GM23248 (cell line): ENCODE measurements around the gene DDX10. TPM values are rescaled to one million over a fixed set of nuclear protein-coding genes. Genes with fewer than 3 reads are reported as not detected.

Experiments used
- DNase-seq: peaks from one replicate; pipeline ENCODE4 v3.0.0-alpha.2; 2015
- H2AFZ ChIP-seq: fragments of 200-600 bp; sonication (generic); 2 replicates; pipeline ENCODE4 v1.6.1; 2016; ENCODE audit warnings: antibody characterized with exemption
- H3F3A ChIP-seq: fragments of 200-600 bp; sonication (generic); 2 replicates; pipeline ENCODE4 v1.6.1; 2016; ENCODE audit warnings: mild to moderate bottlenecking, antibody characterized with exemption, mixed run types; ENCODE audit not compliant: insufficient read depth
- H3K27ac ChIP-seq: fragments of 200-600 bp; sonication (generic); 2 replicates; pipeline ENCODE4 v1.5.1; 2016; ENCODE audit warnings: mild to moderate bottlenecking
- H3K27me3 ChIP-seq: fragments of 200-600 bp; sonication (generic); replicated peaks from 2 replicates; pipeline ENCODE4 v1.6.1; 2016; ENCODE audit warnings: mild to moderate bottlenecking; ENCODE audit not compliant: insufficient read depth
- H3K36me3 ChIP-seq: fragments of 200-600 bp; sonication (generic); 2 replicates; pipeline ENCODE4 v1.6.1; 2016; ENCODE audit warnings: low read depth, mild to moderate bottlenecking
- H3K4me1 ChIP-seq: fragments of 200-600 bp; sonication (generic); 2 replicates; pipeline ENCODE4 v1.6.1; 2016; ENCODE audit warnings: mild to moderate bottlenecking; ENCODE audit not compliant: insufficient read depth
- H3K4me2 ChIP-seq: fragments of 200-600 bp; sonication (generic); one replicate; pipeline ENCODE4 v1.6.1; 2016; ENCODE audit warnings: mild to moderate bottlenecking; ENCODE audit not compliant: unreplicated experiment
- H3K4me3 ChIP-seq: fragments of 200-600 bp; sonication (generic); 2 replicates; pipeline ENCODE4 v1.5.1; 2016; ENCODE audit warnings: mild to moderate bottlenecking
- H3K79me2 ChIP-seq: fragments of 200-600 bp; sonication (generic); 2 replicates; pipeline ENCODE4 v1.6.1; 2016; ENCODE audit warnings: mild to moderate bottlenecking; ENCODE audit not compliant: insufficient read depth
- H3K9ac ChIP-seq: fragments of 200-600 bp; sonication (generic); 2 replicates; pipeline ENCODE4 v1.6.1; 2016; ENCODE audit warnings: mild to moderate bottlenecking
- H3K9me2 ChIP-seq: fragments of 200-600 bp; sonication (generic); 2 replicates; pipeline ENCODE4 v1.6.1; 2016; ENCODE audit warnings: mixed run types, mild to moderate bottlenecking, moderate library complexity; ENCODE audit not compliant: insufficient read depth
- H3K9me3 ChIP-seq: fragments of 200-600 bp; sonication (generic); one replicate; pipeline ENCODE4 v1.6.1; 2017; ENCODE audit warnings: low read depth
- H4K20me1 ChIP-seq: fragments of 200-600 bp; sonication (generic); 2 replicates; pipeline ENCODE4 v1.6.0; 2016; ENCODE audit not compliant: insufficient read depth
- EZH2 ChIP-seq: fragments of 200-600 bp; sonication (generic); IDR thresholded peaks from 2 replicates; pipeline ENCODE4 v1.6.1; 2018; ENCODE audit warnings: antibody characterized with exemption, mild to moderate bottlenecking; ENCODE audit not compliant: insufficient read depth, poor library complexity, severe bottlenecking
- EZH2phosphoT487 ChIP-seq: fragments of 200-600 bp; sonication (generic); IDR thresholded peaks from 2 replicates; pipeline ENCODE4 v1.6.1; 2018; ENCODE audit warnings: antibody characterized with exemption, moderate library complexity, mild to moderate bottlenecking, low read depth; ENCODE audit not compliant: insufficient read depth
- WGBS, 2 experiments: methylation state at CpG; one replicate each; pipeline ENCODE4 v1.1.6; 2015 to 2017; ENCODE audit warnings: low lambda C conversion rate in 2 of 2, low coverage in 1 of 2; ENCODE audit errors: missing lambda C conversion rate in 2 of 2; 5-methylcytosine and 5-hydroxymethylcytosine counted together
- in situ Hi-C: fragments of 300-500 bp; cut with MboI; formaldehyde crosslinking; loops from 2 replicates; pipeline ENCODE4 v1.15.0; 2020
- polyA plus RNA-seq: library from polyadenylated mRNA; unstranded; fragments of >200 nt; fragmentation: Nextera tagmentation; extraction: Ambion mirVana; gene quantifications from 2 replicates; pipeline ENCODE4 v1.2.1, GENCODE V29; 2016
- total RNA-seq: library from RNA; depleted of rRNA; stranded (reverse); fragments of >200 nt; shearing (Covaris generic); gene quantifications from 2 replicates; pipeline ENCODE4 v1.2.3, GENCODE V29; 2014

The DDX10 gene
- total and polyA plus RNA-seq, 2 experiments from 2014 or later, result 23.6 to 31.2 TPM

GRCh38 chr11:108966206-108966605 lies 301.3 kb downstream of the DDX10 start:
- 93 to 99% methylated on average over 4 of the region's 4 CpGs for WGBS, 2 experiments
- no peaks in the 10 kb centered on the region for H3K36me3 ChIP-seq
- peaks cover 14% of the 10 kb centered on the region; the same call in 1 of the 2 replicates for H3F3A ChIP-seq
- no peaks in the 10 kb centered on the region for H3K9me2 ChIP-seq
- no peaks in the 10 kb centered on the region for H3K27me3 ChIP-seq
- H3K4me3 ChIP-seq, result no peak overlapping the region
- no peaks in the 10 kb centered on the region for H3K79me2 ChIP-seq
- H3K4me2 ChIP-seq, result no peak overlapping the region
- H3K9me3 ChIP-seq, result no peaks in the 10 kb centered on the region
- H3K9ac ChIP-seq, result no peak overlapping the region
- peaks cover 15% of the 10 kb centered on the region for H3K4me1 ChIP-seq
- peak; percentile 11 for DNase-seq
- TF ChIP-seq EZH2phosphoT487 (no peak), EZH2 (no peak)
- H4K20me1 ChIP-seq, result no peaks in the 10 kb centered on the region
- peak overlapping the region; percentile 26; the same call in 1 of the 2 replicates for H3K27ac ChIP-seq
- H2AFZ ChIP-seq, result no peak overlapping the region
- in situ Hi-C loops, result no loop called here

DNA sequence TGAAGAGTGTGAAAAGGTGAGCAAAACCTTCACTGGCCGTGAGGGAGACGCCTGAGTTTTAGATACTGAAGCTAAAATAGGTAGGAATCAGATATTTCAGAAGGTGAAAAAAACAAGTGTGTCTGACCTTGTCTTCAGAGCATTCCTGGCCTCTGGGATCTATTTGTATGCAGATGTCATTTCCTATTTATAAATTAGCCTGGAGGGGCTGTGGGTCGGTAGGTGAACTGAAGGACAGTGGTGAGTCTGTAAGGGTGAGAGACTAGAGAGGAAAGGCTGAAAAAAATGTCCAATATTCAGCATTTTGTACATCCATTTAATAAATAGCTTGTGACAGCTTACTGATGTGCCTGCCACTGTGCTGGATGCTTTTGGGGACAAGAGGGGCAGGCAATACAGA lies 302.1 kb downstream of the DDX10 start:
- WGBS, 2 experiments, result 50 to 57% methylated on average over 3 of the region's 3 CpGs
- in situ Hi-C loops, result no loop called here
- H4K20me1 ChIP-seq, result no peaks in the 10 kb centered on the region

GRCh38 chr11:108967571-108967970 lies 302.7 kb downstream of the DDX10 start:
- in situ Hi-C loops, result no loop called here
- TF ChIP-seq EZH2phosphoT487, result no peak
- H2AFZ ChIP-seq, result 0 out of 2 replicates have a peak overlapping the region, but pooled peaks have one; percentile 10
- no peaks in the 10 kb centered on the region for H3K9me2 ChIP-seq
- DNase-seq, result peak; percentile 71
- H3K79me2 ChIP-seq, result no peaks in the 10 kb centered on the region
- H3K36me3 ChIP-seq, result no peaks in the 10 kb centered on the region
- 42 to 49% methylated on average over 7 of the region's 7 CpGs for WGBS, 2 experiments
- H3K27ac ChIP-seq, result no peak overlapping the region
- no peak overlapping the region for H3K4me2 ChIP-seq
- peaks cover 15% of the 10 kb centered on the region for H3K4me1 ChIP-seq
- no peaks in the 10 kb centered on the region for H3K27me3 ChIP-seq
- no peaks in the 10 kb centered on the region for H3K9me3 ChIP-seq
- no peak overlapping the region for H3K9ac ChIP-seq
- H4K20me1 ChIP-seq, result no peaks in the 10 kb centered on the region
- H3F3A ChIP-seq, result peaks cover 14% of the 10 kb centered on the region; the same call in 1 of the 2 replicates
- H3K4me3 ChIP-seq, result no peak overlapping the region

More for the DNA sequence above, 302.1 kb downstream of the DDX10 start:
- Histone ChIP-seq H3K4me2 (no peak overlapping the region), H3K9me3 (no peaks in the 10 kb centered on the region), H3K27ac (no peak overlapping the region), H3K36me3 (no peaks in the 10 kb centered on the region), H3K79me2 (no peaks in the 10 kb centered on the region), H3K4me3 (no peak overlapping the region), H3F3A (peaks cover 14% of the 10 kb centered on the region; the same call in 1 of the 2 replicates), H3K4me1 (peaks cover 15% of the 10 kb centered on the region), H2AFZ (no peak overlapping the region), H3K9me2 (no peaks in the 10 kb centered on the region), H3K27me3 (no peaks in the 10 kb centered on the region), H3K9ac (no peak overlapping the region)
- no peak for DNase-seq
- TF ChIP-seq EZH2phosphoT487 (no peak), EZH2 (no peak)

- H3K4me2 ChIP-seq, result no peak overlapping the region
- peak; percentile 32 for DNase-seq
- no peaks in the 10 kb centered on the region for H3K36me3 ChIP-seq
- H3K4me3 ChIP-seq, result no peak overlapping the region
- no peaks in the 10 kb centered on the region for H3K9me2 ChIP-seq
- H4K20me1 ChIP-seq, result no peaks in the 10 kb centered on the region
- no peak overlapping the region for H3K9ac ChIP-seq
- TF ChIP-seq EZH2 (no peak), EZH2phosphoT487 (no peak)
- no peak overlapping the region for H2AFZ ChIP-seq
- peaks cover 23% of the 10 kb centered on the region for H3K4me1 ChIP-seq
- H3K27ac ChIP-seq, result no peak overlapping the region
- in situ Hi-C loops, result no loop called here
- WGBS, 2 experiments, result 83% methylated on average over 6 of the region's 6 CpGs
- no peaks in the 10 kb centered on the region for H3K27me3 ChIP-seq
- no peaks in the 10 kb centered on the region for H3K9me3 ChIP-seq
- no peaks in the 10 kb centered on the region for H3K79me2 ChIP-seq
- H3F3A ChIP-seq, result peaks cover 10% of the 10 kb centered on the region; the same call in 1 of the 2 replicates
Observed at GRCh38 chr11:108970221-108970991, 305.5 kb downstream of the DDX10 start.
